ENCODE measurements around the gene TARBP2.

The TARBP2 gene, protein sequence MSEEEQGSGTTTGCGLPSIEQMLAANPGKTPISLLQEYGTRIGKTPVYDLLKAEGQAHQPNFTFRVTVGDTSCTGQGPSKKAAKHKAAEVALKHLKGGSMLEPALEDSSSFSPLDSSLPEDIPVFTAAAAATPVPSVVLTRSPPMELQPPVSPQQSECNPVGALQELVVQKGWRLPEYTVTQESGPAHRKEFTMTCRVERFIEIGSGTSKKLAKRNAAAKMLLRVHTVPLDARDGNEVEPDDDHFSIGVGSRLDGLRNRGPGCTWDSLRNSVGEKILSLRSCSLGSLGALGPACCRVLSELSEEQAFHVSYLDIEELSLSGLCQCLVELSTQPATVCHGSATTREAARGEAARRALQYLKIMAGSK

DNA sequence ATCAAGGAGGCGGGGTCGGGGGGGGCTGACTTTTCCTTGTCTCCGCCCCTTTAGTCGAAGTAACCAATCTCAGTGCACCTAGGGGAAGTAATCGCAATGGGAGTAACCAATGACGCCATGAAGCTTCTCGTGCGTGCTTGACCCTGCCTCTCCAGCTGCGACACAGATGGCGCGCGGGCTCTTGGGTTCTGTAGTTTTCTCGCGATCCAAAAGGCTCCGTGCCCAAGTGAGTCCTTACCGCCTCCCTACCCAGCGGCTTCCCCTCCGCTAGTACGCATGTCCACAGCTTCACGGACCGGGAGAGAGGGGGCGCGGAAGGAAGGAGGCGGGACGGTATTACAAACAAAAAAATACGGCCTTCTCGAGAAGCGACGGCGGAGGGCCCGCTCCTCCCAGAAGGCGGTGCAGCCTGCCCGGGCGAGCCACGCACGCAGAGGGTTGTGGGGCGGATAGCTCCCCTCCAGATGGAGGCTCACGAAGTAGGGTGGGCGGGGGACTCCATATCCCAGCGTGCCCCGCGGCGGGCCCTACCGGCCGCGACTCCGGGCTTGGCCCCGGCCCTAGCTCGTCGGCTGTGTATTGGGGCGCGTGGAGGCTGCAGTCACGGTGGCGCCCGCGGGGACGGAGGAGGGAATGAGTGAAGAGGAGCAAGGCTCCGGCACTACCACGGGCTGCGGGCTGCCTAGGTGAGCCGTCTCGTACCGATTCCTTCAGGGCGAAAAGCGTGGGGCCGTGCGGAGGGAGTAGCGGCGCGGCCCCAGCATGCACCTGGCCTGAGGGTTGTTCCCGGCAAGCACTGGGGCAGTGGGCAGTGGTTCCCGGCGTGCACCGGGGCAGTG lies at the start of gene TARBP2:
TSS of gene TARBP2 (plus strand) at position 508 of the 839 bp plus-strand sequence. CDS start at position 634, 126 bp downstream.
- DNase-seq = peak; percentile 92

DNA sequence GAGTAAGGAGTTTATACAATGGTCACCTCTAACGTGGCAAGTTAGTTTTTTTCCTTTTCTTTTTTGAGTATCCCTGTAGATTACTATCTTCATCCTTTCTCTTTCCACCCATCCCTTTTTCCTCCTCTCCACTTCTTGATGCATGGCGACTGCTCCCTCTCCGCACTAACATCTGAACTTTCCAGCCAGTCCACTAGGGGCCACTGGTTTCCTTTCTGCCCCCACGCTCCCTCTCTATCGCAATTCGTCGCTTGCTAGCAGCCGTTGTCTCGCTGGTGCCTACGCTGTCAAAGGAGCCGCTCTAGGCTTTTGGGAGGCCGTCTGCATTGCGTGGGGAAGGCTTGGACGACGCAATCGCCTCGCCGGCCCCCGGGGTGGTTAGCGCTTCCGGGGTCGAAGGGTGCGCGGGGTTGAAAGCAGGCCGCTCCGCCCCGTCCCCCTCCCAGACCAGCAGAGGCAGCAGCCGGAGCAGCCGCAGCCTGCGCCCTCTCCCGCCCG lies 49.4 kb upstream of the TARBP2 start, which contains the start of gene PCBP2:
TSS of gene PCBP2 (plus strand) at position 442 of the 498 bp plus-strand sequence. CDS start 2,699 bp downstream, outside the sequence.
- peak; percentile 95 for DNase-seq

DNA sequence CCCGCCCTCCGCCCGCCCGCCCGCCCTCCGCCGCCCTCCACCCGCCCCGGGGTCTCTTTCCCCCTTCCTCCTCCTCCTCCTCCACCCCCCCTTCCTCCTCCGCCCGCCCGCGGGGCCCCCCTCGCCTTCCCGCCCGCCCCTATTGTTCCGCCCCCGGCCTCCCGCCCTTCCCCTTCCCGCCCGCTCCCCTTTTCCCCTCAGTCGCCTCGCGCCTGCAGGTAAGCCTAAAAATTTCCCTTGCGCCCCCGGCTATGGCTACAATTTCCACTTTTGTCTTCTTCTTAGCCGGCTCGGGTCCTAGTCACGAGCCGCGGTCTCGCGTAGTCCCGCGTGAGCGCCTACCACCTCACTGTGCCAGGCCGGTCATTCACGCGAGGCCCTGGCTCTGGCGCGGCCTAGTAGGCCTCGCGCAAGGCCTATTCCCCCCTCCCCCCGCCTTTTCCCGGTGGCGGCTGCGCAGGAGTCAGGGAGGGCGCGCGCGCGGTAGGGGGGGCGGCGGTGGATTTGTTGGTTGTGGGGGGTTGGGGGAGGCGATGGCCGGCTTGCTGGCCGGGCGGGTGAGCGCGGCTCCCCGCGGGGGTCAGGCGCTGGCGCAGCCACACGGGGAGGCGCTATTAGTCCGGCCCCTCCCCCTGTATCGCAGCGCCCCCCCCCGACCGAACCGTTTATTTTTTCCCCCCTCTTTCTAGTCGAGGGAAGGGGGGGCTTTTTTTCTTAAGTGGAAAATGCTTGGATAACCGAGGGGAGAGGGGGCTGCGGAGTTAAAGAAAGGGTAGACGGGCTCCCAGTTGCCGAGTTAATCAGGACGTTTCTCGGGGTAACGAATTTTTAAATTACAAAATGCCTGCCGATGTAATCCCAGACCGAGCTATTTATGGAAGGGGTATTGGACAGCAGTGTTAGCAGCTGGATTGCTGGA lies 48.7 kb upstream of the TARBP2 start:
- peak; percentile 69 for DNase-seq

DNA sequence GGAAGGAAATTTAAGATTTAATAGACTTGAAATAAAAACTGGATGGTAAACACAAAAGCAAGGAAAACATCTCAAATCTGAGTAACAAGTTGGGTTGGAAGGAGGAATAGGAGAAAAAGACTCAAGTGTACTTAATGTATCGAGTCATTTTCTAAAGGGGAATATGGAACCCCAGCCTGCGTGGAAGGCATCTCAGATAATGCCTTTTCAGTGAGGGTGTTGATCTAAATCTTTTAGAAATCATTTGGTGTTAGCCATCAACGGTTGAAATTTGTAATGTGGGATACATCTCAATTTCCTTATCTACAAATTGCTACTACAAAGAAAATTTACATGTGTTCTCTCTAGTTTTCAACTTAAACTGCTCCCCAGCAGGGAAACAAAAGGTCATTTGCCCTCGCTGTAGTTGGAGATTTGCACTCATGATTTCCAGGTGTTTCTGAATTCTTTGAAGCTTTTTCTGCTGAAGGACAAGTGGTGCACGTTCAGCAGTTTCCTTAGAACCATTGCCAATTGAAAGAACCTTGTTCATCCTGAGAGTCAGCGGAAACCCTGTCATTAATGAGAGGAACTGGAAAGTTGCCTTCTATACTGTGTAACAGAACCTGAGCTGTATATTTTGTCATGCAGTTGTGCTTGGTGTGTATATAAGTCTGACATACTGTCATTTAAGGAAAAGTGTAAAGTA lies 47.0 kb upstream of the TARBP2 start:
- DNase-seq = no peak

DNA sequence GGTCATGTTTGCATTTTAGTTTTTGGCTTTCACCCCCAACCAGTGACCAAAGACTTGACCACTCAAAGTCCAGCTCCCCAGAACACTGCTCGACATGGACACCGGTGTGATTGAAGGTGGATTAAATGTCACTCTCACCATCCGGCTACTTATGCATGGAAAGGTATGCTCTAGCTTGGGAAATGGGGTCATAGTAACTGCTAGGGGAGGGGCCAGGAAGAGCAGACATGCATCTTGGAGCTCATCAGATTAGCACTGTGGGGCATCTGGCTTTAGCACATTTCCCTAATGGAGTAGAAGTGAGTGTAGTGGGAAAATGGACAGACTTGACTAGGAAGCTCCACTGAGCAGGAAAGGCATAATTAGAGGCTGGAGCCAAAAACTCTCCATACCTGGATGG lies 46.4 kb upstream of the TARBP2 start:
- no peak for DNase-seq

DNA sequence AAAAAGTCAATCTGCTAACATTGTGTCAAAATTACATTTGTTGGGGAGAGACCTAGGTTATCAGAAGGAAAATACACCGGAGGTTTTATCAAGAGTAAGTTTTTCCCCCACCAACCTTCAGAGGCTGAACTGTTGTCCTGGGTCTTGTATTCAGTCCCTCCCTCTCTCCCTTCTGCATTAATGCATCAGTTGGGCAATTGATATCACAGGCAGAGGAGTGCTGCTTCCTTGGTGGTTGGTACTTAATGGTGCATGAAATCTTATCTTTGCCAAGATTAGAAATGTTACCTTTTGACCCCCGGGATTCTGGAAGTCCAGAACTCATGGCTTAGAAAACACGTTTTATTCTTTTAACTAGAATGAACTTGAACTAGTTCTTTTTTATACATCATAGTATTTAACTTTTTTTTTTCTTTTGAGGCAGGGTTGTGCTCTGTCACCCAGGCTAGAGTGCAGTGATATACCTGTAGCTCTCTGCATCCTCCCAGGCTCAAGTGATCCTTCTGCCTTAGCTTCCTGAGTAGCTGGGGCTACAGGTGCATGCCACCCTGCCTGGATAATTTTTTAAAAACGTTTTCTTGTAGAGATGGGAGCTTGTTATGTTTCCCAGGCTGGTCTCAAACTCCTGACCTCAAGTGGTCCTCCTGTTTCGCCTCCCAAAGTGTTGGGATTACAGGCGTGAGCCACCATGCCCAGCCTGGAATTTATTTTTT lies 44.3 kb upstream of the TARBP2 start:
- DNase-seq = no peak

DNA sequence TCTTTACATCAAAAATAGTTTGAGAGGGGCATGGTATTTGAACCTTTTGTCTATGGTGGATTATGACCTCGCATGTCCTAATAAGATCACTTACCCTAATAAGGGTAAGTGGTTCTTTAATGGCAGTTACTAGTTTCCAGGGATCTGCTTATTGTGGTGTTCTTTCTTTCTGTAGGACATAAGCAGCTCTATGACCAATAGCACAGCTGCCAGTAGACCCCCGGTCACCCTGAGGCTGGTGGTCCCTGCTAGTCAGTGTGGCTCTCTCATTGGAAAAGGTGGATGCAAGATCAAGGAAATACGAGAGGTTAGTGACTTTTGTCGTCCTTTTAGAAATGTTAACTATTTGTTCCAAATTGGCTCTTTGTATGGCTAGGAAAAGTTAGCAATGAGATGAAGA lies 42.0 kb upstream of the TARBP2 start:
- DNase-seq = no peak

DNA sequence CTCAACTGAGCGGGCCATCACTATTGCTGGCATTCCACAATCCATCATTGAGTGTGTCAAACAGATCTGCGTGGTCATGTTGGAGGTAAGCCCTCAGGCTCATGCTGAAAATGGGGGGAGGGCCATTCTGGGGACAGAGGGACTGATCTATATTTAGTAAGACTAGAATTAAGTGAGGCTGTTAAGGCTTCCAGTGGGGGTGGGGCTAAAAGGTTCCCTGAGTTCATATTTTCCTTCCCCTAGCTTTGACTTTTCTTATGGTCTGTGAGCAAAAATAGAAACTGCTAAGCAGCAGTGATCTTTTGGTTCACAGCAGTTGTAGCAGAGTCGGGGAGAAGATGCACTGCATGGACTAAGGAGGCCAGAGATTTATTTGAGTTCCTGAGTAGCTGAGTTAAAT lies 40.0 kb upstream of the TARBP2 start:
- no peak for DNase-seq

DNA sequence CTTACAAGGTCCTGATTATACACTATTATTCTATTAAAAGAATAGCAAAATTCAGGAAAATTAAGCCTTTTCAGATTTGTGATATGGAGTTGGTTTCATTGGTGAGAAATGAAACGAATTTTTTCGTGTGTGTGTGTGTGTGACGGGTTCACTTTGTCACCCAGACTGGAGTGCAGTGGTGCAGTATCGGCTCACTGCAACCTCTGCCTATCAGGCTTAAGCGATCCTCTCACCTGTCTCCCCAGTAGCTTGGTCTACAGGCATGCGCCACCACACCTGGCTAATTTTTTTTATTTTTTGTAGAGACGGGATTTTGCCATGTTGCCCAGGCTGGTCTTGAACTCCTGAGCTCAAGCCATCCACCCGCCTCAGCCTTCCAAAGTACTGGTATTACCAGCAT lies 39.5 kb upstream of the TARBP2 start:
- DNase-seq = no peak

DNA sequence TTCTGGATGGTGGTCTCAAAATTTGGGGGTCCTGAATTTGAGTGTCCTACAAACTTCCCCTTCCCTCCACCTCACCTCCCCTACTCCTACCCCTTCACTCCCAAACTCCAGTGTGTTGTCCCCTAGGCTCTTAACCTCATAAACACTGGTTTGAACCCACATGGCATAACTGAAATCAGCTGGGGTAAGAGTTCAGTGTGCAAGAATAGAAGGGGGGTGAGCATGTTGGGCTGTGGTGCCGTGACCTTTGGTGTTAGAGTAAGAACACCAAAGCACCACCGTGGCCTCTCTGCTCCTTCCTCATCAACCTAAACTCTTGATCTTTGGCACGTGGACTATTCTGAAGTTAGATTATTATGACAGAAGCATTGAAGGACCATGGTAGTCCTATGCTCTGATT lies 38.1 kb upstream of the TARBP2 start:
- DNase-seq = no peak

DNA sequence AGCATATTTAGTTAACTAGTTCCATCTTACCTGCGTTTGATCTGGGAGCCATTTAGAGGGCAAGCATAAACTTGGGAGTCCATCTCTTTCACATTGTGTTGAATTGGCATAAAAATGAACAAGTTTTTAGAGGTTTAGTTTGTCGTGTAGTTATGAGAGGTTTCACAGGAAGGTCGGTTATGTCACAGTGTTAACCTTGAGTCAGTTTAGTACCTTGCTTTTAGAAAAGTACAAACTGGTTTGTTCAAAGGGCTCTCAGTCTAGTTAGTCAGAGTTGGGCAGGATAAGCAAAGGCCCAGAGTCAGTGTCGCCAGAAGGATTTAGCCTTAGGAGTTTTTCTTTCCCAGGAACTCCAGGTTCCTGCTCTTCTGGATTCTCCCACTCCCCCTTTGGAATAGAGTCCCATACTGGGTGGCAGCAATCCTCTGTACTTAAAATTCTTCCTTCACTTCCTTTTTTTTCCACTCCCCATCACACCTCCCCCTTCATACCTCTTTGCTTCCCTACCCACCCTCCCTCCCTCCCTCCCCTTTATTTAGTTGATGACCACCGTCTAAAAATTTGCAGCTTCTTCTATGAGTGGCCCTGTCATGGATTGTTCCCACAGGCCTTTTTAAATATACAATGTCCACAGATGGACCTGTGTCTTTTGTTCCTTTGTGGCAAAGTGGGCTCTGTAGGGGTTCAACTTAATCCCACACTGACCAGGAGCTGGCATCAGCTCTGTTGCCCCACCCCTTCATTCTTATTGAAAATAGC lies 37.1 kb upstream of the TARBP2 start:
- DNase-seq = no peak

DNA sequence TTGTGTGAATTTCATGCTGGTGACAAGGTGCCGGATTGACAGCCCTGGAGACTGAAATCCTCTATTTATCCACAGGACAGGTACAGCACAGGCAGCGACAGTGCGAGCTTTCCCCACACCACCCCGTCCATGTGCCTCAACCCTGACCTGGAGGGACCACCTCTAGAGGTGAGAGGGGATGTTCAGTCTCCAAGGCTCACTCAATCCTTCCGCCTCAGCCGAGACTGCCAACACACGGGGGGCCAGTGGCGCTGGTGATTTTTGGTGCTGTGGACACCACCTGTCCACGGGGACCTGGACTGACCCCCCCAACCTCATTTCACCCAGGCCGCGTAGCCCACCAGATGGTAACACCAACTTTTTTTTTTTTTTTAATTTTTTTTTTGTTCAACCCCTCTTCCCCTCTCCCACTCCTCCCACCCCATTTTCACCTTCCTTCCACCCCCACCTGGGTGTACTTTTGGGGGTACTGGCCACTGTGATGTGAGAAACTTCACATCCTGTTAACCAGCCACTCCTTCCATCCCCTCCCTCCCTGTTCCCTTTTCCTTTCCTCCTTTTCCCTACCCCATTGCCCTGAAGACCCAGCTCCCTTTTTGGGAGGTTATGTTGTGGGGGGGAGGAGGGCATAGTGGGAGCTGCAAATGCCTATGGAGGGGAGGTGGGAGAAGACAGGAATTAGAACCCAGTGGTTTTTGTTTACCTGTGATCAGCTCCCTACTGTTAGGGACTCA lies 36.2 kb upstream of the TARBP2 start:
- DNase-seq = no peak

DNA sequence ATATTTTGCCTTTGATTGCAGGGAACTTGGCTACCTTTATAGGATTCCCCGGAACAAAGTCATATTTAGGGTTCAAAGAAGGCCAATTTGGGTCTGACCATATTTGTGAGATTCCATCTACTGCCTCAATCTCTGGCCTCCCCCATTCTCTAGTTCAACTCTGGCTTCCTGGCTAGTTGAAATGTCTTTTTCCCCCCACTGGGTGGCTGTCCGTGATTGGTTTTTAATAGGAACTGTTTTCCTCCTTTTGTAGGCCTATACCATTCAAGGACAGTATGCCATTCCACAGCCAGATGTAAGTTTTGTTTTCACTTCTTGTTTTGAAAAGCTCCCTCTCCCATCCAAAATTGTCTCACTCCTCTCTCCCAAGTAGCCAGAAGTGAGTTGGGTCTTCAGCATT lies 35.4 kb upstream of the TARBP2 start:
- no peak for DNase-seq

DNA sequence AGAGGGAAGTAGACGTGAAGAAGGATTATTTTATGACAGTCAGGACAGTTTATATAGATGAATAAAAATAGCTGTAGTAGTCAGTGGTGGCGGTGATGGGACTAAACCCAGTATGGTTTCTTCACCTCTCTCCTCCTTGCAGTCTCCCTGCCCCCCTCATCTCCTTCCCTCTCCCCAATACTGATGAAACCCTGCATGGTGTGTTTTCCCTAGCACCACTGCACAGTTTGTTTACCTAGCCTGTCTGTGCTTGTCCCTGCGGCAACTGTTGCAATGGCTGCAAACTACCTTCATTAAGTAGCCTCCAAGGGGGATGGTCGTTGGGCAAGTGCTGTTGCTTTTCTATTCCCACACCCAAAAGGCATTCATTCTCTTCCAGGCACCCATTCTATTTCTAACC lies 34.4 kb upstream of the TARBP2 start:
- no peak for DNase-seq

DNA sequence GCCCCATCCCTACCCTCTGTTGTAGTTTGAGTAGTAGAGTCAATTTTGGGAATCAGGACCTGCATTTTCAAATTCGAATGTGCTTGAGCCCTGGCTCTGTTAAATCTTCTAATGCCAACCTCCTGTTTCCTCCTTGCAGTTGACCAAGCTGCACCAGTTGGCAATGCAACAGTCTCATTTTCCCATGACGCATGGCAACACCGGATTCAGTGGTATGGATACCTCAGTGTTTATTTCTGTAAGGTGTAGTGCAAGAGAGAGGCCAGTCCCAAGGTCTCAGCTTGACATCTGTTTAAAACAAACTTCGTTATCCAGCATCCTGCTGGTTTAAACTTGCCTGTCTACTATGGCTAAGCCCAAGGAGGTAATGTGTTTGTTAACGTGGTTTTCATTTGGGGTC lies 34.0 kb upstream of the TARBP2 start:
- DNase-seq = no peak

DNA sequence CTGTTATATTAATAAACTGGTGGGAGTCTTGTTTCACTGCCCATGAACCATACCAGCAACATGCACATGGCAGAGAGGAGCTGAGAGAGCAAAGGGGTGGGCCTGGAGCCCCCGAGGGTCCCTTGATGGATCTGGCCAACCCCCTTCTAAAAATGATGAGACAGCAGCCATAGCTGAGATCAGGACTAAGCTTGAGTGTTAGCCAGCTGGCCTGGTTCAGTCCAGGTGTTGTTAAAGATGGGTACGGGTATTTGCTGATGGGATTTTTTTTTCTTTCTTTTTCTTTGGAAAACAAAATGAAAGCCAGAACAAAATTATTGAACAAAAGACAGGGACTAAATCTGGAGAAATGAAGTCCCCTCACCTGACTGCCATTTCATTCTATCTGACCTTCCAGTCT lies 33.2 kb upstream of the TARBP2 start:
- no peak for DNase-seq

DNA sequence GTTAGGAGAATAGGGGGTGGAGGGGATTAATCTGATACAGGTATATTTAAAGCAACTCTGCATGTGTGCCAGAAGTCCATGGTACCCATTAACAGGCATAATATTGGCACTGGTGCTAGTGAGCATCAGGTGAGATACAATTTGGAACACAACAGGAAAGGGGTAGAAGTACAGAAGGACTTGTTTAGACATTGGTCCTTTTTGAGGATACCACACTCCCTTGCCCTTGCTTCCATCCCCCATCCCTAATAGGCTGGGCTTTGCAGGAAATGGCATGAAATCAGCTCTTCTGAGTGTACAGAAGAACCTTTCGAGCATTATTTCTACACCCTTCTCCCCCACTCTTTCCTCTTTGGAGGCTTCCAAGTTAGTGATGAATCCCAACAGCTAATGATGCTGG lies 32.8 kb upstream of the TARBP2 start:
- no peak for DNase-seq

DNA sequence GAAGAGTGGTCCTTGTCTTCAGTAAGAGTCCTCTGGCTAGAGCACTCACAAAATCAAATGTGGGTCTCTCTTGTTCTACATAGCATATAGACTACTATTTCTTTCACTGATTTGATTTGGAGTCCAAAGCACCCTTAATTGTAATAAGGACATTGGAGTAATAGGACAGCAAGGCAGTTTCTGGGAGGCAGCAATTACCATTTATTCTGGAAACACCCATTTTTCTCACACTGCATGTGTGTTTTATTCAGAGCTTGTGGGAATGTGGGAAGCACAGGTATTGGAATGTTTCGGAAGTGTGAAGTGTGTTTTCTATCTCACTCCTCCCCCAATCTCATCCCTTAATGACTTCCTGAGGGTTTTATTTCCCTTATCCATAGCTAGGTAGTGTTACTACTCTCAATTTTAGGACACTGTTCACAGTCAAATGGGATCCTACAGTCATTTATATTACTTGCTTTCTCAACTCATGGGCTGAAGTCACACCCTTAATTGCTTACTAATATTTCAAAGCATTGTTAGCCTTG lies 29.0 kb upstream of the TARBP2 start:
- no peak for DNase-seq

DNA sequence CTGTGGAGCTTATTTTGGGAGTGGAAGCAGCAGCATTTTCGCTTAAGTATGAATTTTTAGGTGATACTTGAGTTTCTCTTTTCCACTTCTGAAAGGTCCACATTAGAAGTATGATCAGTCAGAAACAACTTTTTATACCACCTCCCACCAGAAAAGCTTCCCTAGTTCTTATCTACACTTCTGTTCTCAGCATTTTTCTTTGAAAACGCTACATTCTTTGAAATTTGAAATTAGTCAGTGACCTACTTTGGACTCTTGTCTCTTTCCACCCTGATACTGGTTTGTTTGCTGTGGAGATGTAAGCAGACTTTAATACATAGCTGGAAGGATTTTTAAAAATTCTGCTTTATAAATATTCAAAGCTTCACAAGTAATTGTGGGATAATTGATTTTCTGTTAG lies 27.0 kb upstream of the TARBP2 start:
- no peak for DNase-seq

DNA sequence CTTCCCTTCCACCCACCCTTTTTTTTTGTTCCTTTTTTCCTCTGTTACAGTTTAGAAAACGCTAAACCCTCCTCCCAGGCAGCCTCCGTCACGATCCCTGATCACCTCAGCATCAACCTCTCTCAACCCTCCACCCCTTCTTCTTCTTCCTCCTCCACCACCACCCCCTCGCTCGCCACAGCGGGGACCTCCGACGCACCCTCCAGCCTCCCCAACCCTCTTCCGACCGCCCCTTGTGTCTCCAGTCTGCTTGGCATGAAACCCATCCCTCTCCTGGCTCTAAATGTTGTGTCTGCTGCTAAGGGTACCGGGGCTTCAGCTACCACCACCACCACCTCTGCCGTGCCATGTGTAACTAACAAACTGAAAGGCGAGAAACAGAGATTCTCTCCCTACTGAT lies 26.3 kb upstream of the TARBP2 start:
- DNase-seq = no peak

Measured in NK-92 treated with Interleukin-12 subunit alpha and Interleukin-12 subunit beta, amount 100 ng/mL, for 24 hours (cell line).